H9 (cell line): ENCODE results near the gene NSD1. TPM values are rescaled to one million over a fixed set of nuclear protein-coding genes. Genes with fewer than 3 reads are reported as not detected.

Experiments
- DNase-seq: peaks from one replicate; pipeline ENCODE4 v3.0.0-alpha.2; 2017
- H2AFZ ChIP-seq: one replicate; pipeline ENCODE4 v1.6.1; 2013; ENCODE audit warnings: mild to moderate bottlenecking, low read length, control low read depth, moderate library complexity
- H2AK5ac ChIP-seq: 2 replicates; pipeline ENCODE4 v1.6.1; 2013; ENCODE audit warnings: low read length, control low read depth, mixed read lengths; ENCODE audit not compliant: insufficient read length
- H2BK120ac ChIP-seq: one replicate; pipeline ENCODE4 v1.6.1; 2013; ENCODE audit warnings: low read depth, mild to moderate bottlenecking, low read length, control low read depth, inconsistent platforms; ENCODE audit not compliant: poor library complexity, severe bottlenecking
- H2BK12ac ChIP-seq: 2 replicates; pipeline ENCODE4 v1.6.1; 2013; ENCODE audit warnings: low read length, control low read depth, mixed read lengths, low read depth; ENCODE audit not compliant: insufficient read length
- H2BK15ac ChIP-seq: 2 replicates; pipeline ENCODE4 v1.6.1; 2013; ENCODE audit warnings: low read depth, low read length, control low read depth
- H2BK20ac ChIP-seq: one replicate; pipeline ENCODE4 v1.6.1; 2013; ENCODE audit warnings: low read depth, mild to moderate bottlenecking, low read length, control low read depth, inconsistent platforms; ENCODE audit not compliant: poor library complexity, severe bottlenecking
- H2BK5ac ChIP-seq: 2 replicates; pipeline ENCODE4 v1.6.1; 2013; ENCODE audit warnings: low read length, control low read depth, mixed read lengths; ENCODE audit not compliant: insufficient read length
- H3K14ac ChIP-seq: 2 replicates; pipeline ENCODE4 v1.6.1; 2013; ENCODE audit warnings: low read length, control low read depth; ENCODE audit not compliant: insufficient read depth
- H3K18ac ChIP-seq: 2 replicates; pipeline ENCODE4 v1.6.1; 2013; ENCODE audit warnings: low read depth, mild to moderate bottlenecking, mixed read lengths, low read length, control low read depth; ENCODE audit not compliant: insufficient read length
- H3K23ac ChIP-seq: 2 replicates; pipeline ENCODE4 v1.6.1; 2013; ENCODE audit warnings: low read length, control low read depth, mixed read lengths, low read depth; ENCODE audit not compliant: insufficient read length
- H3K23me2 ChIP-seq: 2 replicates; pipeline ENCODE4 v1.6.1; 2013; ENCODE audit warnings: low read depth, mild to moderate bottlenecking, mixed read lengths, low read length, control low read depth; ENCODE audit not compliant: insufficient read length, poor library complexity, severe bottlenecking
- H3K27ac ChIP-seq: 2 replicates; pipeline ENCODE4 v1.5.1; 2013; ENCODE audit warnings: low read length, control low read depth, mixed read lengths, low read depth; ENCODE audit not compliant: insufficient read length
- H3K27me3 ChIP-seq: 2 replicates; pipeline ENCODE4 v1.6.1; 2013; ENCODE audit warnings: low read length, control low read depth, inconsistent platforms; ENCODE audit not compliant: insufficient read depth
- H3K4ac ChIP-seq: 2 replicates; pipeline ENCODE4 v1.6.1; 2013; ENCODE audit warnings: low read depth, mild to moderate bottlenecking, control low read depth, inconsistent platforms, low read length, moderate library complexity
- H3K4me1 ChIP-seq: 2 replicates; pipeline ENCODE4 v1.6.1; 2013; ENCODE audit warnings: low read length, control low read depth, inconsistent platforms; ENCODE audit not compliant: insufficient read depth
- H3K4me2 ChIP-seq: 2 replicates; pipeline ENCODE4 v1.6.1; 2013; ENCODE audit warnings: low read length, control low read depth, mixed read lengths; ENCODE audit not compliant: insufficient read length, insufficient read depth
- H3K56ac ChIP-seq: 2 replicates; pipeline ENCODE4 v1.6.1; 2013; ENCODE audit warnings: low read depth, mild to moderate bottlenecking, mixed read lengths, low read length, control low read depth; ENCODE audit not compliant: insufficient read length
- H3K79me1 ChIP-seq: 2 replicates; pipeline ENCODE4 v1.6.1; 2013; ENCODE audit warnings: low read depth, mild to moderate bottlenecking, moderate library complexity, low read length, control low read depth, inconsistent platforms; ENCODE audit not compliant: insufficient read depth, poor library complexity, severe bottlenecking
- H3K79me2 ChIP-seq: 2 replicates; pipeline ENCODE4 v1.6.1; 2013; ENCODE audit warnings: low read length, control low read depth, inconsistent platforms; ENCODE audit not compliant: insufficient read depth
- H3K9ac ChIP-seq: 2 replicates; pipeline ENCODE4 v1.6.1; 2013; ENCODE audit warnings: low read length, control low read depth, mixed read lengths; ENCODE audit not compliant: insufficient read length; ENCODE audit errors: extremely low read depth
- H3K9me3 ChIP-seq: one replicate; pipeline ENCODE4 v1.6.1; 2013; ENCODE audit warnings: low read depth, low read length, inconsistent platforms; ENCODE audit not compliant: control insufficient read depth
- H3T11ph ChIP-seq: one replicate; pipeline ENCODE4 v1.6.1; 2013; ENCODE audit warnings: mild to moderate bottlenecking, low read length, control low read depth, inconsistent platforms
- H4K20me1 ChIP-seq: one replicate; pipeline ENCODE4 v1.6.1; 2013; ENCODE audit not compliant: control insufficient read depth, insufficient read length, insufficient read depth
- H4K5ac ChIP-seq: 2 replicates; pipeline ENCODE4 v1.6.1; 2013; ENCODE audit warnings: low read depth, mild to moderate bottlenecking, mixed read lengths, low read length, control low read depth; ENCODE audit not compliant: insufficient read length
- H4K8ac ChIP-seq: replicated peaks from 2 replicates; pipeline ENCODE4 v1.6.1; 2013; ENCODE audit warnings: low read length, control low read depth, mixed read lengths, low read depth; ENCODE audit not compliant: insufficient read length
- H4K91ac ChIP-seq: 2 replicates; pipeline ENCODE4 v1.6.1; 2013; ENCODE audit warnings: low read depth, mild to moderate bottlenecking, moderate library complexity, mixed read lengths, low read length, control low read depth; ENCODE audit not compliant: insufficient read length
- H3K27ac Mint-ChIP-seq, 3 experiments: 2 replicates in 2 of 3; 3 replicates in 1 of 3; pipeline ENCODE4 v1.8.0; 2020 to 2021; ENCODE audit warnings: mixed read lengths in 3 of 3, mild to moderate bottlenecking in 1 of 3, moderate library complexity in 1 of 3
- H3K27me3 Mint-ChIP-seq: 2 replicates; pipeline ENCODE4 v1.8.0; 2021; ENCODE audit warnings: low read depth, mild to moderate bottlenecking, moderate library complexity, mixed read lengths
- H3K36me3 Mint-ChIP-seq, 3 experiments: 2 replicates in 2 of 3; 3 replicates in 1 of 3; pipeline ENCODE4 v1.8.0; 2020 to 2021; ENCODE audit warnings: low read depth in 3 of 3, mixed read lengths in 3 of 3; ENCODE audit not compliant: insufficient read depth in 1 of 3
- H3K4me1 Mint-ChIP-seq, 2 experiments: 2 replicates each; pipeline ENCODE4 v1.8.0; 2020; ENCODE audit warnings: mixed read lengths in 2 of 2
- H3K4me3 Mint-ChIP-seq, 2 experiments: 2 replicates in 1 of 2; 3 replicates in 1 of 2; pipeline ENCODE4 v1.8.0; 2020 to 2021; ENCODE audit warnings: mild to moderate bottlenecking in 2 of 2, mixed read lengths in 2 of 2, moderate library complexity in 1 of 2
- H3K9me3 Mint-ChIP-seq, 2 experiments: 2 replicates in 1 of 2; 3 replicates in 1 of 2; pipeline ENCODE4 v1.8.0; 2020; ENCODE audit warnings: mild to moderate bottlenecking in 2 of 2, mixed read lengths in 2 of 2, moderate library complexity in 1 of 2
- CTCF ChIP-seq: fragments of 200-600 bp; sonication (generic); conservative IDR thresholded peaks from 3 replicates; pipeline ENCODE4 v1.8.0; 2021; ENCODE audit warnings: antibody characterized with exemption, mild to moderate bottlenecking
- WGBS: extraction: QIAGEN DNeasy Blood & Tissue Kit; methylation state at CpG from one replicate; pipeline ENCODE4 v1.1.7; 2013; ENCODE audit warnings: missing lambda C conversion rate, low lambda C conversion rate, mixed read lengths; ENCODE audit not compliant: insufficient read length; ENCODE audit errors: extremely low coverage; 5-methylcytosine and 5-hydroxymethylcytosine counted together
- total RNA-seq: library from RNA; stranded (reverse); gene quantifications from 2 replicates; pipeline ENCODE4 v1.2.1, GENCODE V29; 2021

The NSD1 gene
- total RNA-seq, 1 experiment from 2014 or later, result 213 TPM

GRCh38 chr5:177291735-177292134 lies 158.2 kb downstream of the NSD1 start:
- Histone ChIP-seq H3K56ac (no peak overlapping the region), H3K27me3 (no peaks in the 10 kb centered on the region), H3K79me2 (no peaks in the 10 kb centered on the region; the same call in 1 of the 2 replicates), H4K5ac (no peak overlapping the region), H3K79me1 (peaks cover 4% of the 10 kb centered on the region), H3K9me3 (no peaks in the 10 kb centered on the region), H4K8ac (no peak overlapping the region), H3K27ac (no peak overlapping the region), H3K18ac (no peak overlapping the region), H4K20me1 (no peaks in the 10 kb centered on the region), H3K4ac (no peak overlapping the region), H2AK5ac (no peak overlapping the region), H2AFZ (no peak overlapping the region), H3T11ph (no peak overlapping the region), H2BK5ac (no peak overlapping the region), H4K91ac (no peak overlapping the region), H3K9ac (no peak overlapping the region), H3K4me1 (no peaks in the 10 kb centered on the region), H2BK120ac (no peak overlapping the region), H3K4me2 (no peak overlapping the region), H2BK15ac (no peak overlapping the region), H3K23me2 (no peaks in the 10 kb centered on the region), H2BK20ac (no peak overlapping the region), H3K23ac (no peak overlapping the region), H2BK12ac (no peak overlapping the region), H3K14ac (no peak overlapping the region)
- Mint-ChIP-seq H3K4me3 (no peak overlapping the region), H3K4me1 (peaks cover 5 to 6% of the 10 kb centered on the region in 2 experiments), H3K36me3 (peaks cover 54 to 94% (median 84%) of the 10 kb centered on the region in 3 experiments), H3K27ac (no peak overlapping the region), H3K27me3 (no peaks in the 10 kb centered on the region; the same call in 1 of the 2 replicates), H3K9me3 (no peaks in the 10 kb centered on the region)
- no peak for DNase-seq
- no CpG with 5 or more reads among the region's 7 CpGs for WGBS
- TF ChIP-seq CTCF, result no peak
